ENCODE measurements around the gene ZNF222. TPM values are rescaled to one million over a fixed set of nuclear protein-coding genes. Genes with fewer than 3 reads are reported as not detected.

Gene ZNF222
- 7.5 and 7.9 TPM in 2 replicates for total RNA-seq

DNA sequence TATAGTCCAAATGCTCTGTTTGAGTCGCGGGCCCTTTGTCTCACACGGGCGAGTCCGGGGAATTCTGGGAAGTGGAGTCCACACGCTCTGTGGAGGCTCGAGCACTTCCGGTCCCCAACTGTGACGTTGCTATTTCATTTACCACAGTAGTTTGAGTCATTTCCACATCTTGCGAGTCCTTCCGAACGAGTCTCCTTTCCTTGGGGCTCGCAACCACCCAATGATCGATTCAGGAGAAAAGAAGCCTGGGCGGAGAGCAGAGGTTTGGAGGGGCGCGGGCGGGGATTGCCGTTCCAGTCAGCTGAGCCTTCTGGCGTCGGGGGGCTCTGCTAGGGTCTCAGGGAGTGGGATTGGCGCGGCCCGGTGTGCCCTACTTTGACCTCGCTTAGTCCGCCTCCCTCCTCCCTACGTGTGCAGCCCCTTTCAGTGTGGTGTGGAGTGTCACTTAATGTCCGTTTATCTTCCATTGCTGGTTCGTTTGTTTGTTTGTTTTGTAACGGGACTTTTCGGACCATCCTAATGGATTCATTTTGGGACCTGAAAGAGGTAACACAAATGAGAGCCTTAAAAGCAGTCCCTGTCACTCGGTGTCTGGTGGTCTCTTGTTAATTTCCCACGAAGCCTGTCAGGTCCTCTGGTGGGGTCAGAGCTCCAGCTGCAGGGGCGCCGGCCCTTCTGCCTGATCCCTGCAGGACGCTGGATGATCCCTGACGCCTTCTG lies at the start of gene ZNF222:
Gene ZNF222 (plus strand): TSS at position 163 of the 720 bp plus-strand sequence. CDS start 58 bp downstream, at position 221.

DNA sequence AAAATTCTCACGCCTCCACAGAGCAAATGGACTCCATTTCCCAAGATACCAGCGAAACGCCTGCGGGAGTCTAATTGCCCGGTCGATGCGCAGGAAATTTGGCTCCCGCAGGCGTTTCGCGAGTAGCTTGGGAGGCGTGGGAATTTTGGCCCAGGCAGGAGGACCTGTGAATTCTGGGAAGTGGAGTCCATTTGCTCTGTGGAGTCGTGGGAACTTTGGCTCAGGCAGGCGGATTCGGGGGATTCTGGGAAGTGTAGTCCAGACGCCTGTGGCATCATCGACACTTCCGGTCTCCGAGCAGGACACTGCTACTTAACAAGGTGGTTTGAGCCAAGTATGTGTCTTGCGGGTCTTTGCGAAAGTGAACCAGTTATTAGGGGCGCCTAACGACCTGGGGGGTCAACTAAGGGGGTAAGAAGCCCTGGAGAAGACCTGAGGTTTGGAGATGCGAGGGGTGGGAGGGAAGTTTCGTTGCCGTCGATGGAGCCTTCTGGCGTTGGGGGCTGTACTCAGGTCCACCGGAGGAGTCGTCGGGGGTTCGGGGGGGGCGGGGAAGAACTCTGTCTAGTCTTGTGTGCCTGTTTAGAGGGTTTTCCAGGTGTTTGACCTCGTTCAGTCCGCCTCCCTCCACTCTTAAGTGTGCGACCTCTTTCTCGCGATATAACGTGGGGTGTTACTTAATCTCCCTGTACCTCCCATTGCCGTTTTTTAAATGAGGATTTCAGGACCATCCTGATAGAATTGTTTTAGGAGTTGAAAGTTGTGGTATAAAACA lies 41.1 kb upstream of the ZNF222 start, which contains the start of gene ZNF155:
Gene ZNF155 (plus strand): TSS at position 277 of the 775 bp plus-strand sequence. CDS start 4,356 bp downstream, outside the sequence.

GRCh38 chr19:44002566-44003460 lies 22.4 kb upstream of the ZNF222 start, which contains the start of gene ZNF230:
ZNF230 (plus strand) TSS chr19:44002957; CDS start chr19:44007079, 4,122 bp downstream.

DNA sequence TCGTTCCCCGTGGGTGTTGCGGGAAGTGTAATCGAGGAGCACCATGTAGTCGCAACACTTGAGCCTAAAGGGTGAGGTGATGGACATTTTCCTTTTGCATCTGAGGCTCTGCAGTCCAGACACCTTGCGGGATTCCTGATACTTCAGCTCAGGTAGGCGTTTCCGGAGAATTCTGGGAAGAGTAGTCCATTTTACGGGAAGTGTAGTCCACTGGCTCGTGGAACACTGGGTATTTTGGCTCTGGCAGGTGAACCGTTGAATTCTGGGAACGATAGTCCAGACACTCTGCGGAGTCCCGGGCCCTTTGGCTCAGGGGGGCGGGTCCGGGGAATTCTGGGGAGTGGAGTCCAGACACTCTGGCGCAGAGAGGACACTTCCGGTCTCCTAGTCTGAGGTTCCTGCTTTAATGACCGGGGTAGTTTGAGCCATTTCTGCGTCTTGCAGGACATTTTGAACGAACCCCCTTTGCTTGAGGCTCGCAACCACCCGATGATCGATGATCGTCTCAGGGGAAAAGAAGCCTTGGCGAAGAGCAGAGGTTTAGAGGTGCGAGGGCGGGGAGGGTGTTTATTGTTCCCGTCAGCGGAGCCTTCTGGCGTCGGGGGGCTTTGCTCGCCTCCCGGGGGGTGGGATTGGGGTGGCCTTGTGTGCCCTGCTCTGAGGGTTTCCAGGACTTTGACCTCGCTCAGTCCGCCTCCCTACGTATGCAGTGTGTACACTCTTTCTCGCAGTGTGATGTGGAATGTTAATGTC lies 26.6 kb downstream of the ZNF222 start, which contains the start of gene ZNF223:
Gene ZNF223 (plus strand): TSS at position 387 of the 753 bp plus-strand sequence. CDS start 3,141 bp downstream, outside the sequence.

DNA sequence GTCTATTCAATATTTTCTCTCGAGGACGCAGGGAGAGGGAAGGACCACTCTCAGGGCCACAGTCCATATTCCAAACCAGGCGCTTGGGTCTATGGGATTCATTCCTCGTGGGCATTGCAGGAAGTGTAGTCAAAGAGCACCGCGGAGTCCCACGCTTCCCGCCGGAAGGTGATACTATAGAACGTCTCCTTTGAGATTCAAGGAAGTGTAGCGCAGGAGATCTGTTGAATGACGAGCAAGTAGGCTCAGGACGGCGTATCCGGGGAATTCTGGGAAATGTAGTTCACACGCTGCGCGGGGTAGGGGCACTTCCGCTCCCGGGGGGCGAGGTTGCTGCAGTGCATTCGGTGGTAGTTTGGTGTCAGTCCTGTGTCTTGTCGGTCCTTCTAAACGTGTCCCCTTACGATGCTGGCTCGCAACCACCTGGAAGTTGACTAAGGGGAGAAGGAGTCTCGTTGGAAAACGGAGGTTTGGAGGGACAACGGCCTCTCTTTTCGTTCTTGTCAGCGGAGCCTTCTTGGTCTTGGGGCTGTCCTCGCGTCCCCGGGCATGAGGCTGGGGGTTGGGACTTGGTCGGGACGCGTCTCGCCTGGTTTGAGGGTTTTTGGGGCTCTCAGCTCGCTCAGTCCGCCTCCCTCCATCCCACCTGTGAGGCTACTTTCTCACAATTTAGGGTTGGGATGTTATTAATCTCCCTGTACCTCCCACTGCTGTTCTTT lies 46.8 kb downstream of the ZNF222 start, which contains the start of gene ZNF284:
Gene ZNF284 (plus strand): TSS at position 336 of the 719 bp plus-strand sequence. CDS start 4,231 bp downstream, outside the sequence.

Other genes with a start within 250 kb of the ZNF222 start
- 1.1 and 1.3 TPM in 2 replicates for gene KCNN4, start 244.4 kb upstream of the ZNF222 start, total RNA-seq
- 0.50 TPM in 1 of 2 replicates, not detected in the other for gene LYPD5, start 222.9 kb upstream of the ZNF222 start, total RNA-seq
- gene ZNF283, start 198.1 kb upstream of the ZNF222 start, total RNA-seq = 11.8 and 20.2 TPM in 2 replicates
- gene ZNF404, start 141.4 kb upstream of the ZNF222 start, total RNA-seq = 2.2 and 5.7 TPM in 2 replicates
- 14.1 and 17.3 TPM in 2 replicates for gene ZNF45, start 90.1 kb upstream of the ZNF222 start, total RNA-seq
- gene ZNF221, start 74.2 kb upstream of the ZNF222 start, total RNA-seq = 8.7 and 9.2 TPM in 2 replicates
- 7.6 and 11.4 TPM in 2 replicates for gene ZNF155, start 41.2 kb upstream of the ZNF222 start, total RNA-seq
- gene ZNF230, start 22.4 kb upstream of the ZNF222 start, total RNA-seq = 3.0 and 3.1 TPM in 2 replicates
- 3.7 and 4.1 TPM in 2 replicates for gene ZNF223, start 26.7 kb downstream of the ZNF222 start, total RNA-seq
- gene ZNF284, start 46.8 kb downstream of the ZNF222 start, total RNA-seq = 2.4 and 2.9 TPM in 2 replicates
- 20.5 and 21.2 TPM in 2 replicates for gene ZNF224, start 69.0 kb downstream of the ZNF222 start, total RNA-seq
- gene ZNF225, start 88.0 kb downstream of the ZNF222 start, total RNA-seq = 5.9 and 6.7 TPM in 2 replicates
- 12.3 and 14.6 TPM in 2 replicates for gene ZNF234, start 116.2 kb downstream of the ZNF222 start, total RNA-seq
- gene ZNF226, start 139.7 kb downstream of the ZNF222 start, total RNA-seq = 14.6 and 16.6 TPM in 2 replicates
- 19.3 and 20.5 TPM in 2 replicates for gene ZNF227, start 187.2 kb downstream of the ZNF222 start, total RNA-seq
- gene ZNF233, start 234.5 kb downstream of the ZNF222 start, total RNA-seq = 0.55 and 0.87 TPM in 2 replicates

All from uterine smooth muscle cell (primary cell).